A204.1 (cell line): Measurements from ENCODE around the gene PDCD7.

Experiments
- FAIRE-seq: peaks from 2 replicates; lab custom pipeline; 2012; peaks lifted over from hg19 to GRCh38; lab: Jason Lieb, UNC

PDCD7 gene

DNA sequence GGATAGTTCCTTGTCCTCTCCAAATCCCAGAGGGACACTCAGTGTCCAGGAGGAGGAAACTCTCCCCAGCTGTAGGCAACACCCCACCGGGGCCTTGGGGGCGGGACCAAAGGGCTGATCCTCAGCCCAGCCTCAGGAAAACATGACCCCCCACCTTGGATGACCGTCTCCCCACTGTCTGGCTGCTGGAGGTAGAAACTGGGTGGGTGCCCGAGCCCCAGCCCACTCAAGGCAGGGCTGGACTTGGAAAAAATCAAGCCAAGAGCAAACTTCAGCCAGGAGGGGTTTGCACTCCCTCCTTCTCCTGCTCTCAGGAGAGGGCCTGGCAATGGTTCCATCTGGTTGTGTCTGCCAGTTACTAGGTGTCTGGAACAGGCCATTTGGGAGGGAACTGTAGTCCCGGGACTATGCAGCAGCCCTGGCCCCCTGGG lies 62.2 kb downstream of the PDCD7 start:
- no peak for FAIRE-seq

DNA sequence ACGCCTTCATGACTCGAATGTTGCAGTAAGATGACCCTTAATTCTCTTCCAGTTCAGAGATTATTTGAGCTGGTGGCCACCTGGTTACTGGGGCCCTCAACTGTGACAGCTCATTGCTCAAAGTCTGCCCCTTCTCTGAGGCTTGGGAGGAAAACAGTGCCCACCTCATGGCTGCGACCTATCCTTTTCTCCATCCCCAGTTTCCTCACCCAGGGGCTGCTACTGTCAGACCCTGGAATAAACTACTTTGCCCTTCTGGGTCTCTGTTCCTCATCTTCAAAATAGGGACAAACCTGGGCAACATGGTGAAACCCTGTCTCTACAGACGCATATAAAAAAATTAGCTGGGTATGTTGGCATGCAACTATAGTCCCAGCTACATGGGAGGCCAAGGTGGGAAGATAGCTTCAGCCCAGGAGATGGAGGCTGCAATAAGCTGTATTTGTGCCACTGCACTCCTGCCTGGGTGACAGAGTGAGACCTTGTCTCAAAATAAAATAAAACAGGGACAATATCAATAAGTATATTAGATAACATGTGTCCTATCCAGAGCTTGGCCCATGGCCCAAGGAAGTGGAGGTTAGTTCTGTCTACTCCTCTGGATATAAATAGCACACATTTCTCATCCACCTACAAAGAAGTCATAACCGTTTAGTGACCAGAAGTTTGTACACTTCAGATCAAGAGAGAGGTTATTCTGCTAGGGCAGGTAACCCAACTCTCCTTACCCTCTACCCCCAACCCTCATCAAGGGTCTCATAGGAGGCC lies 63.6 kb downstream of the PDCD7 start:
- no peak for FAIRE-seq

DNA sequence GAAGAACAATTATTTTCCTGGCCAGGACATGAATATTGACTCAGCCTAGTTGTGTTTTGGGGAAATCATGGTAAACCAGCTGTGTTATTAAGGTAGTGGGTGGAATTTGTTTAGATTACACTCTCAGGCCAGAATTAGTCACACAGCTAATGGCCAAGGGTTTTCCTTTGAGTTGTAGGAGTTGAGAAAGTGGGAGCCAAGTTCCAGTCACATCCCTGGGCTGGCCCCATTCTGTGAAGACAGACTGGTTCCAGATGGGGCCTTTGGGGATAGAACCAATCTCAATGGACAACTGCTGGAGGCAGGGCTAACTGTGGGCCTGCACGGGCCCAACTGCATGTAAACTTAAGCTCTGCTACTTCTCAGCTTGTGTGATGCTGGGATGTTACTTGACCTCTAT lies 64.4 kb downstream of the PDCD7 start:
- no peak for FAIRE-seq

DNA sequence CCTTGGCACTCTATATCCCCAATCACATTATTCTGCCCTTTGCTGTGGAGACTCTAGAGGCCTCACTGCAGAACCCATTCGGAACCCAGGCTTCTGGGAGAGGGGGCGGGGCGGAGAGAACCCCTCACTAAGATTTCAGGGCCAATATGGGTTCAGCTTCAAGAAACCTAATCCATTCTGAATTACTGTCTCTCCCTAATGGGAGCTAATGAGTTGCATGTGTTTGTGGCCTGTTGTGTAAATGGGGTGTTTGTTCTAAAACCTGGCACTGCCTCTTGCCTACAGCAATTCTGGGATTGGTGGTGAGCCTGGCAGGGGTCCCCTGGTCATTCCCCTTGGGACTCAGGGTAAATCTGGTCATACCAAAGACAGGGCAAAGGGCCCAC lies 65.2 kb downstream of the PDCD7 start:
- no peak for FAIRE-seq

DNA sequence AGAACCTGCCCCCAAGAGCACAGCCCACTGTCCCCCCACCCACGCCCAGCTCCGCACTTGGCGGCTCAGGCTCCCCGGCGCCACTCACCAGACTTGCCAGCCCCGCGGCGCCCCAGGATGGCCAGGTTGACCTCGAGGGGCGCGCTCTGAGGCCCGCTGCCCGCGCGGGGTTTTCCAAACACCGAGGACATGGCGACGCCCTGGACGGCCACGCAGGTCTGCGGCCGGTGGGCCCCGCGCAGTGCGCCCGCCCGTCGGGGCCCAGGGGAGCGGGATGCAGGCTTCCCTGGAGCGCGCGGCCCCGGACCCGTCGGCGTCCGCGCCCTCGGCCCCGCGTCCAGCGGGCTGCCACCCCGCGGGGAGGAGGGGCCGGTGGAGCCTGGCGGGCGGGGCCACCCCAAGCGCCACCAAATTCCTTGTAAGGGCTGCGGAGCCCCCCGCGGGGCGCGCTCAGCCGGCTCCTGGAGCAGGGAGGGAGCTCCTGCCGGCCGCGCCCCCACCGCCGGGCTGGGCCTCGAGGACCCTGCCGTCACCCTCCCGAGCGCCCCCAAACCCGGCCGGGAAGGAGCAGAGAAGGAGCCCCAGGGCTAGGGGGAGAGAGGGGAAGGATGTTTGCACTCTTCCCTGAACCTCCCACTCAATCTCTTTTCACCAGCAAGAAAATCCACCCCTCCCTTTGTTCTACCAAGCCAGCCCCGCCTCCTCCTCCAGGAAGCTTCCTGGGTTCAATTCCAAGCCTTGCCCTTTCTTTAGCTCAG lies 65.8 kb downstream of the PDCD7 start, which contains the start of gene RASL12:
RASL12 (minus strand) TSS at position 347 of the 758 bp plus-strand sequence; CDS start at position 191, 156 bp downstream.
- FAIRE-seq: no peak
